Neural progenitor cell (in vitro differentiated cells): ENCODE measurements around the gene CAPSL.

Experiments used
- CTCF ChIP-seq: fragments of 200-600 bp; sonication (generic); IDR thresholded peaks from 2 replicates; pipeline ENCODE4 v1.5.1; 2017; ENCODE audit warnings: antibody characterized with exemption, mild to moderate bottlenecking
- EZH2 ChIP-seq: fragments of 200-600 bp; sonication (generic); IDR thresholded peaks from 2 replicates; pipeline ENCODE4 v1.6.1; 2017; ENCODE audit warnings: antibody characterized with exemption, mild to moderate bottlenecking, moderate library complexity

DNA sequence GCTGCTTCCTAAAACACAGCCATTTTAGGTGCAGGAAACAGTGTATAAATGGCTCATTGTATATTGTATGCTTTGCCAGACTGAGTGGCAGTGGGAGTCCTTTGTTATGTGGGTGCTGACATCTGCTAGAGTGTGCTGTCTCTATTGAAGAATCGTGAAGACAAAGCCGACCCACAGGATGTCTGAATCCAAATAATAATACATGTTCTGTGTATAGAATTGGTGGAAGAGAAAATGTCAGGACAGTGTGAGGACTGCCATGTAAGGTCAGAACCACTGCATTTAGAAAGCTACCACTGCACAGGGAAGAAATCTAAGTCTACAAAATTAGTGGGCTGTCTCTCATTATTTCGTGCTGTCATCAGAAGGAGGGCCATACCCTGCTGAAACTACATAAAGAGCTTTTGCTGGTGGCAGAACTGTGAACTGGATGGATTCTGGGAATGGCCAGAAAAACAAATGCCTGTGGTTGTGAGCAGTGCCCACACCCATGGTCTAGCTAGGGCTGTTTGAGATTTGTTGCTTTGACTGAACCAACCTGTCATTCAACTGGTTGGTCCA is 79.2 kb downstream of the CAPSL start:
- TF ChIP-seq EZH2, result no peak
- no peak for TF ChIP-seq CTCF
